ENCODE results near the gene HAS3. TPM values are rescaled to one million over a fixed set of nuclear protein-coding genes. Genes with fewer than 3 reads are reported as not detected.

HAS3 gene
- total RNA-seq, 1 experiment from 2014 or later, result 92.5 TPM

- ChIA-PET POLR2A (ENCODE audit: unreplicated experiment) (interaction anchor here (0.5 kb wide), 1 partner anchor 553 kb away, joined by 7 read pairs; no protein-coding TSS in a partner anchor), CTCF (no interaction called here)
- no peaks in the 10 kb centered on the region for H3K9me3 ChIP-seq (ENCODE audit: low read length)
- H3K9ac ChIP-seq (ENCODE audit: low read length), result peak overlapping the region; percentile 98
- peak overlapping the region; percentile 73 for H3K27ac ChIP-seq (ENCODE audit: low read length)
- ATAC-seq (no peak), DNase-seq (no peak)
- H2AFZ ChIP-seq (ENCODE audit: low read length), result no peak overlapping the region
- H3K9me2 ChIP-seq (replicated peaks; ENCODE audit: low read length), result no peaks in the 10 kb centered on the region
- H3K4me3 ChIP-seq (ENCODE audit: low read length), result peak overlapping the region; percentile 84
- peak overlapping the region; percentile 94 for H3K4me2 ChIP-seq (ENCODE audit: low read length)
- peaks cover 7% of the 10 kb centered on the region; the same call in 1 of the 2 replicates for H3K36me3 ChIP-seq (ENCODE audit: low read depth, low read length)
- no TSS peak for BruUV-seq (replicated peaks)
- H3F3A ChIP-seq (ENCODE audit: low read length, unreplicated experiment), result no peaks in the 10 kb centered on the region
- intact Hi-C loops (cut with micrococcal nuclease), result no loop called here
- TF ChIP-seq CTCF (conservative IDR thresholded peaks at IDR 0.05; ENCODE audit: low read depth, low read length) (no peak), EZH2phosphoT487 (IDR thresholded peaks at IDR 0.05; ENCODE audit: borderline replicate concordance, low read length) (no peak), EZH2 (IDR thresholded peaks at IDR 0.05; ENCODE audit: low read length, unreplicated experiment) (no peak)
- H3K4me1 ChIP-seq (ENCODE audit: insufficient read depth, low read length), result peaks cover 21% of the 10 kb centered on the region
- peaks cover 13% of the 10 kb centered on the region; the same call in 1 of the 2 replicates for H4K20me1 ChIP-seq (ENCODE audit: low read length)
- H3K79me2 ChIP-seq (ENCODE audit: low read length), result peaks cover 90% of the 10 kb centered on the region
- no peaks in the 10 kb centered on the region for H3K27me3 ChIP-seq (ENCODE audit: low read length)
These were observed 25.9 kb downstream of the HAS3 start for GRCh38 chr16:69131167-69131838.

- DNase-seq, result peak; percentile 67
- H3K27ac ChIP-seq (ENCODE audit: low read length), result peak overlapping the region; percentile 73
- intact Hi-C loops (cut with micrococcal nuclease), result loop anchor here (2.0 kb wide), 1 partner anchor 55 kb away; the partner anchor contains the start of gene SNTB2
- H3K36me3 ChIP-seq (ENCODE audit: low read depth, low read length), result peaks cover 12% of the 10 kb centered on the region; the same call in 1 of the 2 replicates
- ChIA-PET CTCF (no interaction called here), POLR2A (ENCODE audit: unreplicated experiment) (no interaction called here)
- no peak overlapping the region for H2AFZ ChIP-seq (ENCODE audit: low read length)
- peak overlapping the region; percentile 94 for H3K4me2 ChIP-seq (ENCODE audit: low read length)
- no peaks in the 10 kb centered on the region for H3K27me3 ChIP-seq (ENCODE audit: low read length)
- H3K79me2 ChIP-seq (ENCODE audit: low read length), result peaks cover 92% of the 10 kb centered on the region
- peaks cover 13% of the 10 kb centered on the region; the same call in 1 of the 2 replicates for H4K20me1 ChIP-seq (ENCODE audit: low read length)
- H3K9me3 ChIP-seq (ENCODE audit: low read length), result no peaks in the 10 kb centered on the region
- H3K9me2 ChIP-seq (replicated peaks; ENCODE audit: low read length), result no peaks in the 10 kb centered on the region
- peak; percentile 63 for ATAC-seq
- H3K4me1 ChIP-seq (ENCODE audit: insufficient read depth, low read length), result peaks cover 21% of the 10 kb centered on the region
- H3K4me3 ChIP-seq (ENCODE audit: low read length), result peak overlapping the region; percentile 97
- H3K9ac ChIP-seq (ENCODE audit: low read length), result peak overlapping the region; percentile 98
- TF ChIP-seq CTCF (conservative IDR thresholded peaks at IDR 0.05; ENCODE audit: low read depth, low read length) (no peak), EZH2phosphoT487 (IDR thresholded peaks at IDR 0.05; ENCODE audit: borderline replicate concordance, low read length) (no peak), EZH2 (IDR thresholded peaks at IDR 0.05; ENCODE audit: low read length, unreplicated experiment) (no peak)
- no peaks in the 10 kb centered on the region for H3F3A ChIP-seq (ENCODE audit: low read length, unreplicated experiment)
- BruUV-seq (replicated peaks), result no TSS peak
These were observed 26.5 kb downstream of the HAS3 start for GRCh38 chr16:69131839-69132423.

Measured in PC-3 (cell line).